ENCODE data around the gene PCIF1. TPM values are rescaled to one million over a fixed set of nuclear protein-coding genes. Genes with fewer than 3 reads are reported as not detected.

PCIF1 gene
- total and polyA plus RNA-seq, 4 donors, result 15.5 to 43.4 (median 32.9) TPM

GRCh38 chr20:45918779-45919537, 15.5 kb upstream of the PCIF1 start:
- Histone ChIP-seq H3K4me3 (ENCODE audit: low read length in 2 of 2) (no peak overlapping the region), H3K9me3 (ENCODE audit: control insufficient read depth, low read length) (no peaks in the 10 kb centered on the region), H3K4me1 (ENCODE audit: control insufficient read depth in 1 of 2, insufficient read depth in 2 of 2, low read length in 2 of 2) (no peaks in the 10 kb centered on the region), H3K27me3 (ENCODE audit: control insufficient read depth in 1 of 2, insufficient read depth in 2 of 2, low read length in 1 of 2) (no peaks in the 10 kb centered on the region), H3K27ac (ENCODE audit: low read depth in 1 of 2, low read length in 2 of 2) (no peak overlapping the region), H3K36me3 (ENCODE audit: control insufficient read depth in 1 of 2, insufficient read depth in 2 of 2, low read length in 1 of 2) (no peaks in the 10 kb centered on the region)
- DNase-seq (no peak), ATAC-seq (ENCODE audit: low FRiP score) (peak; percentile 16)
- 88% methylated on average over 12 of the region's 12 CpGs for WGBS, 2 donors
- intact Hi-C loops (cut with DNase I), result no loop called here

- no peaks in the 10 kb centered on the region for H3K36me3 ChIP-seq (ENCODE audit: control insufficient read depth in 1 of 2, insufficient read depth in 2 of 2, low read length in 1 of 2)
- ATAC-seq (ENCODE audit: low FRiP score), result peak; percentile 86
- H3K9me3 ChIP-seq (ENCODE audit: control insufficient read depth, low read length), result no peaks in the 10 kb centered on the region
- no peak overlapping the region for H3K4me3 ChIP-seq (ENCODE audit: low read length in 2 of 2)
- no peaks in the 10 kb centered on the region for H3K4me1 ChIP-seq (ENCODE audit: control insufficient read depth in 1 of 2, insufficient read depth in 2 of 2, low read length in 2 of 2)
- 14 to 20% methylated on average over 11 of the region's 11 CpGs for WGBS, 2 donors
- intact Hi-C loops (cut with DNase I), result no loop called here
- no peaks in the 10 kb centered on the region for H3K27me3 ChIP-seq (ENCODE audit: control insufficient read depth in 1 of 2, insufficient read depth in 2 of 2, low read length in 1 of 2)
- no peak overlapping the region for H3K27ac ChIP-seq (ENCODE audit: low read depth in 1 of 2, low read length in 2 of 2)
- DNase-seq, result peak in 1 of 2 donors; percentile 84
Observed at GRCh38 chr20:45919542-45920399, 14.7 kb upstream of the PCIF1 start.

GRCh38 chr20:45920462-45921336, 13.8 kb upstream of the PCIF1 start:
- ATAC-seq (ENCODE audit: low FRiP score) (no peak), DNase-seq (no peak)
- no peak overlapping the region for H3K27ac ChIP-seq (ENCODE audit: low read depth in 1 of 2, low read length in 2 of 2)
- no peaks in the 10 kb centered on the region for H3K27me3 ChIP-seq (ENCODE audit: control insufficient read depth in 1 of 2, insufficient read depth in 2 of 2, low read length in 1 of 2)
- H3K9me3 ChIP-seq (ENCODE audit: control insufficient read depth, low read length), result no peaks in the 10 kb centered on the region
- WGBS, 2 donors, result 74 to 76% methylated on average over 9 of the region's 9 CpGs
- intact Hi-C loops (cut with DNase I), result no loop called here
- no peak overlapping the region for H3K4me3 ChIP-seq (ENCODE audit: low read length in 2 of 2)
- H3K4me1 ChIP-seq (ENCODE audit: control insufficient read depth in 1 of 2, insufficient read depth in 2 of 2, low read length in 2 of 2), result no peaks in the 10 kb centered on the region
- no peaks in the 10 kb centered on the region for H3K36me3 ChIP-seq (ENCODE audit: control insufficient read depth in 1 of 2, insufficient read depth in 2 of 2, low read length in 1 of 2)

- Histone ChIP-seq H3K9me3 (ENCODE audit: control insufficient read depth, low read length) (no peaks in the 10 kb centered on the region), H3K4me1 (ENCODE audit: control insufficient read depth in 1 of 2, insufficient read depth in 2 of 2, low read length in 2 of 2) (no peaks in the 10 kb centered on the region), H3K36me3 (ENCODE audit: control insufficient read depth in 1 of 2, insufficient read depth in 2 of 2, low read length in 1 of 2) (no peaks in the 10 kb centered on the region), H3K4me3 (ENCODE audit: low read length in 2 of 2) (no peak overlapping the region), H3K27me3 (ENCODE audit: control insufficient read depth in 1 of 2, insufficient read depth in 2 of 2, low read length in 1 of 2) (no peaks in the 10 kb centered on the region), H3K27ac (ENCODE audit: low read depth in 1 of 2, low read length in 2 of 2) (no peak overlapping the region)
- DNase-seq, result no peak
- ATAC-seq (ENCODE audit: low FRiP score), result no peak
- intact Hi-C loops (cut with DNase I), result no loop called here
- WGBS, 2 donors, result 86 to 87% methylated on average over 11 of the region's 11 CpGs
Observed at GRCh38 chr20:45921337-45922189, 12.9 kb upstream of the PCIF1 start.

GRCh38 chr20:45924391-45925261, 9.9 kb upstream of the PCIF1 start:
- Histone ChIP-seq H3K4me1 (ENCODE audit: control insufficient read depth in 1 of 2, insufficient read depth in 2 of 2, low read length in 2 of 2) (no peaks in the 10 kb centered on the region), H3K4me3 (ENCODE audit: low read length in 2 of 2) (no peak overlapping the region), H3K27me3 (ENCODE audit: control insufficient read depth in 1 of 2, insufficient read depth in 2 of 2, low read length in 1 of 2) (no peaks in the 10 kb centered on the region), H3K27ac (ENCODE audit: low read depth in 1 of 2, low read length in 2 of 2) (no peak overlapping the region), H3K9me3 (ENCODE audit: control insufficient read depth, low read length) (no peaks in the 10 kb centered on the region), H3K36me3 (ENCODE audit: control insufficient read depth in 1 of 2, insufficient read depth in 2 of 2, low read length in 1 of 2) (no peaks in the 10 kb centered on the region)
- peak in 1 of 2 donors; percentile 73 for DNase-seq
- 35 to 39% methylated on average over 21 of the region's 21 CpGs for WGBS, 2 donors
- peak; percentile 52 for ATAC-seq (ENCODE audit: low FRiP score)
- intact Hi-C loops (cut with DNase I), result no loop called here

- intact Hi-C loops (cut with DNase I), result no loop called here
- H3K4me1 ChIP-seq (ENCODE audit: control insufficient read depth in 1 of 2, insufficient read depth in 2 of 2, low read length in 2 of 2), result no peaks in the 10 kb centered on the region
- H3K27me3 ChIP-seq (ENCODE audit: control insufficient read depth in 1 of 2, insufficient read depth in 2 of 2, low read length in 1 of 2), result no peaks in the 10 kb centered on the region
- DNase-seq, result no peak
- no peak for ATAC-seq (ENCODE audit: low FRiP score)
- no peaks in the 10 kb centered on the region for H3K36me3 ChIP-seq (ENCODE audit: control insufficient read depth in 1 of 2, insufficient read depth in 2 of 2, low read length in 1 of 2)
- H3K9me3 ChIP-seq (ENCODE audit: control insufficient read depth, low read length), result no peaks in the 10 kb centered on the region
- WGBS, 2 donors, result 51% methylated on average over 9 of the region's 9 CpGs
- H3K4me3 ChIP-seq (ENCODE audit: low read length in 2 of 2), result no peak overlapping the region
- H3K27ac ChIP-seq (ENCODE audit: low read depth in 1 of 2, low read length in 2 of 2), result no peak overlapping the region
Observed at GRCh38 chr20:45925821-45926506, 8.5 kb upstream of the PCIF1 start.

- 77 to 83% methylated on average over 2 of the region's 2 CpGs for WGBS, 2 donors
- Histone ChIP-seq H3K4me3 (ENCODE audit: low read length in 2 of 2) (no peak overlapping the region), H3K9me3 (ENCODE audit: control insufficient read depth, low read length) (no peaks in the 10 kb centered on the region), H3K27ac (ENCODE audit: low read depth in 1 of 2, low read length in 2 of 2) (no peak overlapping the region), H3K27me3 (ENCODE audit: control insufficient read depth in 1 of 2, insufficient read depth in 2 of 2, low read length in 1 of 2) (no peaks in the 10 kb centered on the region), H3K4me1 (ENCODE audit: control insufficient read depth in 1 of 2, insufficient read depth in 2 of 2, low read length in 2 of 2) (no peaks in the 10 kb centered on the region), H3K36me3 (ENCODE audit: control insufficient read depth in 1 of 2, insufficient read depth in 2 of 2, low read length in 1 of 2) (no peaks in the 10 kb centered on the region)
- intact Hi-C loops (cut with DNase I), result no loop called here
- ATAC-seq (ENCODE audit: low FRiP score), result no peak
- DNase-seq, result no peak
Observed at GRCh38 chr20:45926731-45927070, 7.8 kb upstream of the PCIF1 start.

All from aorta (tissue), 5 donors.